Activated T-cell treated with anti-CD3 and anti-CD28 coated beads, Interleukin-2, amount 50 U/mL, for 4 hours (primary cell): ENCODE results near the gene DHODH. TPM values are rescaled to one million over a fixed set of nuclear protein-coding genes. Genes with fewer than 3 reads are reported as not detected.
A peak's percentile ranks its signal among the peaks of the same experiment; 100 is the strongest.
"Not testable (repeated sequence)": the region's sequence is repeated elsewhere in the genome, so short reads cannot be mapped to it uniquely, and the experiment has no call there.

Experiments used
- ATAC-seq, 2 donors: fragments of 200-7000 bp; cut with Tn5 transposase; one replicate each; pipeline ENCODE4 v1.10.0; 2021
- DNase-seq: peaks from one replicate; pipeline ENCODE4 v3.0.0-alpha.2; 2020
- H3K27me3 Mint-ChIP-seq: one replicate; pipeline ENCODE4 v1.8.0; 2021; ENCODE audit warnings: low read depth, mixed read lengths
- H3K36me3 Mint-ChIP-seq: one replicate; pipeline ENCODE4 v1.8.0; 2022; ENCODE audit warnings: mixed read lengths; ENCODE audit not compliant: insufficient read depth
- H3K4me1 Mint-ChIP-seq: one replicate; pipeline ENCODE4 v1.8.0; 2021; ENCODE audit warnings: low read depth, mixed read lengths
- H3K4me3 Mint-ChIP-seq: one replicate; pipeline ENCODE4 v1.8.0; 2021; ENCODE audit warnings: mild to moderate bottlenecking, moderate library complexity, mixed read lengths
- H3K9me3 Mint-ChIP-seq: one replicate; pipeline ENCODE4 v1.8.0; 2021; ENCODE audit warnings: mixed read lengths
- total RNA-seq, 3 donors: library from RNA; stranded (reverse); gene quantifications; one replicate each; pipeline ENCODE4 v1.2.1, GENCODE V29; 2021

DHODH gene
- total RNA-seq, 3 donors from 2014 or later = 33.4 to 39.0 (median 35.8) TPM

DNA sequence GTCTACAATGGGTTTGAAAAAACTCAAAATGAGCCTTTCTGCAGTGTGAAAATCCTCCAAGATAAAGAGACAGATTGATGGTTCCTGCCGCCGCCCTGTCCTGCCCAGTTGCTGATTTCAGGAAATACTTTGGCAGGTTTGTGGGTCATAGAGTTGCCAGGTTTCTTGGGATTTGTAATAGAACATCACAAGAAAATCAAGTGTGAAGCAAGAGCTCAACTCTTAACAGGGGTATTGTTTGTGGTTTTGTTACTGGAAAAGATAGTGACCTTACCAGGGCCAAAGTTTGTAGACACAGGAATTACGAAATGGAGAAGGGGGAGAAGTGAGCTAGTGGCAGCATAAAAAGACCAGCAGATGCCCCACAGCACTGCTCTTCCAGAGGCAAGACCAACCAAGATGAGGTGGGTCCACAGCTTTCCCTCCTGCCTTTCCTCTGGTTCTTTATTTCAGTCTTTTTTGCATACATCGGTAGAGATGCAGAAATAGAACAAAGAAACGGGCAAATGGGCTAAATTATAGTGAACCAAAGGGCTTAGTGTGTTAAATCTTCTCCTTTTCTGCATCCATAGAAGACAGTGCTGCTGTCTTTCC, 45.8 kb downstream of the DHODH start, which contains the start of gene HP:
HP (plus strand) TSS at position 252 of the 594 bp plus-strand sequence; CDS start at position 400, 148 bp downstream.
- H3K4me3 Mint-ChIP-seq, ATAC-seq, H3K27me3 Mint-ChIP-seq, H3K36me3 Mint-ChIP-seq, H3K4me1 Mint-ChIP-seq, DNase-seq: not testable (repeated sequence)
- H3K9me3 Mint-ChIP-seq = peaks cover 14% of the 10 kb centered on the region

DNA sequence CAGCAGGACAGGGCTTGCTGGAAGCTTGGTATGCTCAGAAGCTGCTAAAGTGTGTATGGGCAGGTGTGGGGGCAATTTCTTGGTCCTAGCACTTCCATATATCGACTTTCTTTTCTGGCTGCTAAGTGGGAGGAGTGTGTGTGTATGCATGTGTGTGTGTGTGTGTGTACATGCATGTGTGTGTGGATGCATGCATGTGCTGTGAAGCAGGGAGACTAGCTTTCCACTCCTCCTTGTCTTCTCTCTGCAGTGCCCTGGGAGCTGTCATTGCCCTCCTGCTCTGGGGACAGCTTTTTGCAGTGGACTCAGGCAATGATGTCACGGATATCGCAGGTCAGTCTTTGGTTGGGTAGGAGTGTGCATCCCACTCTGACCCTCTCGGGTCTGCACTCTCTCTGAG, 47.4 kb downstream of the DHODH start:
- Mint-ChIP-seq H3K4me3 (no peak overlapping the region), H3K4me1 (no peaks in the 10 kb centered on the region), H3K36me3 (no peaks in the 10 kb centered on the region), H3K27me3 (no peaks in the 10 kb centered on the region), H3K9me3 (peaks cover 5% of the 10 kb centered on the region)
- DNase-seq (no peak), ATAC-seq (no peak)

DNA sequence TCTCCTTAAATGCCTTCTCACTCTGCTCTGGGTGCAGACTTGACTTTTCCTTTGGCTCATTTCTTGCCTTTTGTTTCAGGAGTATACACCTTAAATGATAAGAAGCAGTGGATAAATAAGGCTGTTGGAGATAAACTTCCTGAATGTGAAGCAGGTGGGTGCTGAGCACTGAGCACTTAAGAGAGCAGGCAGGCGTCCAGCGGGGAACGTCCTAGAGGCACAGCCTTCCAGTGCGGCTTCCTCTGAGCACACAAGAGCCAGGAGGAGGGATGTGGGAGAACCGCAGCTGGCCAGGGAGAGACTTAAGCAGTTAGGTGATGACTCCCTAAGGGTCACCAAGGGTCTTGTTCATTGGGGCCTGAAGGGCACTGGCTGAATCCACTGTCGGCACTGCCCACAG, 48.8 kb downstream of the DHODH start:
- not testable (repeated sequence) for DNase-seq, H3K4me3 Mint-ChIP-seq, H3K9me3 Mint-ChIP-seq, ATAC-seq, H3K27me3 Mint-ChIP-seq, H3K4me1 Mint-ChIP-seq, H3K36me3 Mint-ChIP-seq

DNA sequence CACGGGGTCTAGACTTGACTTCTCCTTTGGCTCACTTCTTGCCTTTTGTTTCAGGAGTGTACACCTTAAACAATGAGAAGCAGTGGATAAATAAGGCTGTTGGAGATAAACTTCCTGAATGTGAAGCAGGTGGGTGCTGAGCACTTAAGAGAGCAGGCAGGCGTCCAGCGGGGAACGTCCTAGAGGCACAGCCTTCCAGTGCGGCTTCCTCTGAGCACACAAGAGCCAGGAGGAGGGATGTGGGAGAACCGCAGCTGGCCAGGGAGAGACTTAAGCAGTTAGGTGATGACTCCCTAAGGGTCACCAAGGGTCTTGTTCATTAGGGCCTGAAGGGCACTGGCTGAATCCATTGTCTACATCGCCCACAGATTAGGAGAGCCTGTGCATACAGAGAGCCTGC, 50.5 kb downstream of the DHODH start:
- not testable (repeated sequence) for DNase-seq, H3K27me3 Mint-ChIP-seq, H3K4me1 Mint-ChIP-seq, H3K36me3 Mint-ChIP-seq, H3K4me3 Mint-ChIP-seq, H3K9me3 Mint-ChIP-seq, ATAC-seq

DNA sequence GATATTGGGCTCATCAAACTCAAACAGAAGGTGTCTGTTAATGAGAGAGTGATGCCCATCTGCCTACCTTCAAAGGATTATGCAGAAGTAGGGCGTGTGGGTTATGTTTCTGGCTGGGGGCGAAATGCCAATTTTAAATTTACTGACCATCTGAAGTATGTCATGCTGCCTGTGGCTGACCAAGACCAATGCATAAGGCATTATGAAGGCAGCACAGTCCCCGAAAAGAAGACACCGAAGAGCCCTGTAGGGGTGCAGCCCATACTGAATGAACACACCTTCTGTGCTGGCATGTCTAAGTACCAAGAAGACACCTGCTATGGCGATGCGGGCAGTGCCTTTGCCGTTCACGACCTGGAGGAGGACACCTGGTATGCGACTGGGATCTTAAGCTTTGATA, 51.9 kb downstream of the DHODH start:
- H3K27me3 Mint-ChIP-seq = no peaks in the 10 kb centered on the region
- ATAC-seq (no peak), DNase-seq (no peak)
- H3K9me3 Mint-ChIP-seq = no peaks in the 10 kb centered on the region
- no peak overlapping the region for H3K4me3 Mint-ChIP-seq
- H3K4me1 Mint-ChIP-seq = no peaks in the 10 kb centered on the region
- peaks cover 7% of the 10 kb centered on the region for H3K36me3 Mint-ChIP-seq

DNA sequence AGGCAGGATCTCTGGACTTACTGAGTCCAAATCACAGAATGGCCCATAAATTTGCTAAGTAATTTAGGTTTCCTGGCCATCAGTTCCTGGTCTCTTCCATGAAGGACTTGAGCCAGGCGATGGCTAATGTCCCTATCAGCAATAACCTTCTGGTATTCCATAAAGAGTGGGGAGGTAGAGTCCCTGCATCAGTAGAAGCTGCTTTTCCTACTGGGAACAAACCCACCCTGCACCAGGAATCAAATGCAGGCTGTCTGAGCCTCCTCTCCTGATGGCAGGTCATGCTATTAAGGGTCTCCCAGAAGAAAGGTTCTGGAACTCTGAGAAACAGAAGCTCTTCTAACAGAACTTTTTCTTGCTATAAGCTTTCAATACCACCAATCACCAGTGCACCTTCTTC, 53.0 kb downstream of the DHODH start:
- peaks cover 7% of the 10 kb centered on the region for H3K36me3 Mint-ChIP-seq
- DNase-seq (no peak), ATAC-seq (no peak)
- H3K9me3 Mint-ChIP-seq = no peaks in the 10 kb centered on the region
- H3K27me3 Mint-ChIP-seq = no peaks in the 10 kb centered on the region
- H3K4me3 Mint-ChIP-seq = no peak overlapping the region
- no peaks in the 10 kb centered on the region for H3K4me1 Mint-ChIP-seq

DNA sequence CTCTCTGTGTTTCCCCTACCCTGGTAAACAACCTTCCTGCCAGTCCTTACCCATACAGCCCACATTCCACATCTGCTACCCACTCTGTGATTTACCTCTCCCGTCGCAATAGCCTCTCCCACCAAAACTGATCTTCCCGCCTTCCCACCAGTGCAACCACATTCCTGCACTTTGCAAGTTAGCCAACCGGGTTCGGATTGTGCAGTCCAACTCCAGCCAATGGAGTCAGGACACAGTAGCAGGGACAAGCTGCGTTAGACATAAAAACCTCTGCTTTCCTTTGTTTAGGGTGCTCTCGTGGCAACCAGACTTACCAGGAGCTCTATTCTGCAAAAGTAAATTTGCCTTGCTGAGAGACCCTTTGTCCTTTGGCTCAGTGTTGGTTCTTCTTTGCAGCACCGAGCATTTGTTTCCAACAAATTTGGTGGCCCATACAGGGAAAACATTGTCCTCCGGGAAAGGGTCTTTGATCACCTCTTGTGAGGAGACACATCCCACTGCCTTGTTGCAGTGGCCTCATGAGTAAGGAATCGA, 55.9 kb downstream of the DHODH start:
- ATAC-seq = no peak
- Mint-ChIP-seq H3K4me3 (no peak overlapping the region), H3K9me3 (no peaks in the 10 kb centered on the region), H3K27me3 (no peaks in the 10 kb centered on the region), H3K4me1 (no peaks in the 10 kb centered on the region), H3K36me3 (peaks cover 7% of the 10 kb centered on the region)
- DNase-seq = no peak

DNA sequence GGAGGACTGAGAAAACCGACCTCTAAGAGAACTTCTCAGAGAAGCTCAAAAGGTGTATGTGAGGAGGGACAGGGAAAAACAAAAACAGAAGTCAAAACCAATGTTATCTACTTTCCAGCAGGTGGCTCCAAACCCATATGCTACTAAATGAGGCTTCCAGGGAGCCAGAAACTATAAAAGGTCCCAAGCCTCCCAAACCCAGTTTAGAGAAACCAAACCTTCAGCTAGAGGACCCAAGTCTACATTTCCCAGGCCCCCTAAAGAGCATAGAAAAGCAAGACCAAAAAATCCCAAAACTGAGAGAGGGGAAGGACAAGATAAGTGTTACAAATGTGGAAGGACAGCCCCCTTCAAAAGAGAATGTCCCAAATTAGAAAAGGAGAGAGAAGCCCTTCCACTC, 58.2 kb downstream of the DHODH start:
- ATAC-seq (peak; percentile 40 to 41), DNase-seq (no peak)
- no peaks in the 10 kb centered on the region for H3K9me3 Mint-ChIP-seq
- peaks cover 7% of the 10 kb centered on the region for H3K36me3 Mint-ChIP-seq
- no peaks in the 10 kb centered on the region for H3K27me3 Mint-ChIP-seq
- H3K4me1 Mint-ChIP-seq = no peaks in the 10 kb centered on the region
- no peak overlapping the region for H3K4me3 Mint-ChIP-seq

DNA sequence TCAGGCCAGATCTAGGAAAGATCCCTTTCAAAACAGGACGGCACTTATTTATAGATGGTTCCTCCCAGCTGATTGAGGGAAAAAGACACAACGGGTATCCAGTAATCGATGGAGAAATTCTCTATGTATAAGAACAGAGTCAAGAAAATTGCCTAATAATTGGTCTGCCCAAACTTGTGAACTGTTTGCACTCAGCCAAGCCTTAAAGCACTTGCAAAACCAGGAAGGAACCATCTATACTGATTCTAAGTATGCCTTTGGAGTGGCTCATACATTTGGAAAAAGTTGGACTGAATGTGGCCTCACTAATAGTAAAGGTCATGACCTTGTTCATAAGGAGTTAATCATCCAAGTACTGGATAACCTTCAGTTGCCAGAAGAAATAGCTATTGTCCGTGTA, 60.4 kb downstream of the DHODH start:
- no peak for ATAC-seq

DNA sequence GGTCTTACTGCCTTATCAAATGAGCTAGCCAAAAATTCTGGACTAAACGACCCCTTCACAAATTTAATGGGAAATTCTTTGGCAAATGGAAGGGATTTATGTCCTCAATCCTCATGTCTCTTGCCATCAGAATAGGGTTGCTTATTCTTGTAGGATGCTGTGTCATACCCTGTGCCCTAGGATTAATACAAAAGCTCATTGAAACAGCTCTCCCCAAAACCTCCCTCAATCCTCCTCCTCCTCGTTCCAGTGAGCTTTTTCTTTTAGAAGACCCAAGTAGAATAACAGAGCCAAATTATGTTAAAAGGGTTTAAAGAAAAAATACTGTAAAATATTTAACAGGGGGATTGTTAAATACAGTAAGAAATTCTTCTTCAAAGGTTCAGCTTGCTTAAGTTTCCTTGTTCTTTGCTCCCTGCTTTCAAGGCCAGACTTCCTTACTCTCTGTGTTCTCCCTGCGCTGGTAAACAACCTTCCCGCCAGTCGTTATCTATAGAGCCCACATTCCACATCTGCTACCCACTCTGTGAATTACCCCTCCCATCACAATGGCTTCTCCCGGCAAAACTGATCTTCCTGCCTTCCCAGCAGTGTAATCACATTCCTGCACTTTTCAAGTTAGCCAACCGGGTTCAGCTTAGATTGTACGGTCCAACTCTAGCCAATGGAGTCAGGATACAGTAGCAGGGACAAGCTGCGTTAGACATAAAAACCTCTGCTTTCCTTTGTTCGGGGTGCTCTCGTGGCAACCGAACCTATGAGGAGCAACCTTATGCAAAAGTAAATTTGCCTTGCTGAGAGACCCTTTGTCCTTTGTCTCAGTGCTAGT, 64.2 kb downstream of the DHODH start:
- H3K36me3 Mint-ChIP-seq = peaks cover 8% of the 10 kb centered on the region
- H3K9me3 Mint-ChIP-seq = no peaks in the 10 kb centered on the region
- H3K4me3 Mint-ChIP-seq = no peak overlapping the region
- no peaks in the 10 kb centered on the region for H3K27me3 Mint-ChIP-seq
- DNase-seq (no peak), ATAC-seq (no peak)
- H3K4me1 Mint-ChIP-seq = no peaks in the 10 kb centered on the region

More for the DNA sequence above, 60.4 kb downstream of the DHODH start:
- H3K9me3 Mint-ChIP-seq = no peaks in the 10 kb centered on the region
- H3K4me1 Mint-ChIP-seq = no peaks in the 10 kb centered on the region
- no peak overlapping the region for H3K4me3 Mint-ChIP-seq
- H3K36me3 Mint-ChIP-seq = peaks cover 6% of the 10 kb centered on the region
- no peak for DNase-seq
- H3K27me3 Mint-ChIP-seq = no peaks in the 10 kb centered on the region

DNA sequence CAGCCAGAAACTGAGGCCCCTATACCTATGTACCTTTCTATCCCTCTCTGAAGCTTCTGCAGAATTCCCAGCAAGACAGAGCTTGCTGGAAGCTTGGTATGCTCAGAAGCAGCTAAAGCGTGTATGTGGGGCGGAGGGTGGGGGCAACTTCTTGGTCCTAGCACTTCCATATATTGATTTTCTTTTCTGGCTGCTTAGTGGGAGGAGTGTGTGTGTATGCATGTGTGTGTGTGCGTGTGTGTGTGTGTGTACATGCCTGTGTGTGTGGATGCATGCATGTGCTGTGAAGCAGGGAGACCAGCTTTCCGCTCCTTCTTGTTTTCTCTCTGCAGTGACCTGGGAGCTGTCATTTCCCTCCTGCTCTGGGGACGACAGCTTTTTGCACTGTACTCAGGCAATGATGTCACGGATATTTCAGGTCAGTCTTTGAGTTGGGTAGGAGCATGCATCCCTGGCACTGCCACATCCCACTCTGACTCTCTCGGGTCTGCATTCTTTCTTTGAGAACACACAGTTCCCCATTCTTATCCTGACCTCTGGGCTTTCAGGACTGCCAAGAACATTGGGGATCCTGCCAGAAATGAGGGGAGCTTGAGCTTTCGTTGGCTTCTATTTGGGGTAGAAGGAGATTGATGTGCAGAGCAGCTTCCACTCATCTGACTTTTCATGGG, 65.2 kb downstream of the DHODH start:
- Mint-ChIP-seq H3K4me3 (no peak overlapping the region), H3K36me3 (peaks cover 12% of the 10 kb centered on the region), H3K4me1 (no peaks in the 10 kb centered on the region), H3K9me3 (no peaks in the 10 kb centered on the region), H3K27me3 (no peaks in the 10 kb centered on the region)
- DNase-seq (no peak), ATAC-seq (no peak)

DNA sequence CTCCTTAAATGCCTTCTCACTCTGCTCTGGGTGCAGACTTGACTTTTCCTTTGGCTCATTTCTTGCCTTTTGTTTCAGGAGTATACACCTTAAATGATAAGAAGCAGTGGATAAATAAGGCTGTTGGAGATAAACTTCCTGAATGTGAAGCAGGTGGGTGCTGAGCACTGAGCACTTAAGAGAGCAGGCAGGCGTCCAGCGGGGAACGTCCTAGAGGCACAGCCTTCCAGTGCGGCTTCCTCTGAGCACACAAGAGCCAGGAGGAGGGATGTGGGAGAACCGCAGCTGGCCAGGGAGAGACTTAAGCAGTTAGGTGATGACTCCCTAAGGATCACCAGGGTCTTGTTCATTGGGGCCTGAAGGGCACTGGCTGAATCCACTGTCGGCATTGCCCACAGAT, 66.5 kb downstream of the DHODH start:
- not testable (repeated sequence) for H3K27me3 Mint-ChIP-seq, DNase-seq, ATAC-seq, H3K4me1 Mint-ChIP-seq, H3K9me3 Mint-ChIP-seq, H3K4me3 Mint-ChIP-seq
- H3K36me3 Mint-ChIP-seq = peaks cover 12% of the 10 kb centered on the region
